HG02678 (cell line): ENCODE data around the gene BEST2.

Source experiments
- ATAC-seq: cut with Tn5 transposase; IDR thresholded peaks from one replicate; pipeline ENCODE4 v1.9.1; 2021; ENCODE audit warnings: mild to moderate bottlenecking, moderate library complexity; ENCODE audit not compliant: unreplicated experiment

The BEST2 gene

DNA sequence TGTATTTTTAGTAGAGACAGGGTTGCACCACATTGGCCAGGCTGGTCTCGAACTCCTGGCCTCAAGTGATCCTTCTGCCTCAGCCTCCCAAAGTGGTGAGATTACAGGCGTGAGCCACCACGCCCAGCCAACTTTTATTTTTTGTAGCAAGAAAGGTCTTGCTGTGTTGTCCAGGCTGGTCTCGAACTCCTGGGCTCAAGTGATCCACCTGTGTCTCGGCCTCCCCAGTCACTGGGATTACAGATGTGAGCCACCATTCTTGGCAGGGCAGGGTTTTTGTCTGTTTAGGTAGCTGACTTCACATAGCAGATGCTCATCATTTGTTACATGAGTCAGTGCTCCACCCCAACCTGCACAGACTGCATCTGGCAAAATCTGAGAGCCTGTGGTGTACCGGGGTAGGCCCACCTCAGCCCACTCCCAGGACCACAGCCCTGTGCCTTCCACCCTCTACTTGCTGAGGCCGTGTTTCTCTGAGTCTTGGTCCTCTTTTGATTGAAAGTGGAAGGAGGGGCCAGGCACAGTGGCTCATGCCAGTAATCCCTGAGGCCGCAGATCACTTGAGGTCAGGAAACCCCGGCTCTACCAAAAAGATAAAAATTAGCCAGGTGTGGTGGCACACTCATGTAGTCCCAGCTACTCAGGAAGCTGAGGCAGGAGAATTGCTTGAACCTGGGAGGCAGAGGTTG lies 23.7 kb upstream of the BEST2 start:
- no peak for ATAC-seq

DNA sequence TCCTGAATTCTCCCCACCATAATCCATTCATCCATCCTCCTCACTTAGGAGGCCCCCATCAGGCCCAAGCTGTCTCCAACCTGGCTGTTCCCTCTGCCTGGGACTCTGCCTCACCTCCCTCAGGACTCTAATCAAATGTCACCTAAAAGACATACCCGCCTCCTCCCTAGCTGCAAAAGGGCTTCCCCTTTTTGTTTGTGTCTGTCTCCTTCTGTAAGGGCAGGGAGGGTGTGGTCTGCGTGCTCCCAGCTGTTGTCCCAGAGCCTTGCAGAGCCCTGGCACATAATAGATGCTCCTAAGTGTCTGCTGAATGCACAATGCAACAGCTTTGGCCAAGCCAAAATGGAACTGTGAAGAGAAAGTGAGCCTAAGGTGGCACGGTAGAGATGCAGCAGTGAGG lies 21.5 kb upstream of the BEST2 start:
- ATAC-seq: no peak

DNA sequence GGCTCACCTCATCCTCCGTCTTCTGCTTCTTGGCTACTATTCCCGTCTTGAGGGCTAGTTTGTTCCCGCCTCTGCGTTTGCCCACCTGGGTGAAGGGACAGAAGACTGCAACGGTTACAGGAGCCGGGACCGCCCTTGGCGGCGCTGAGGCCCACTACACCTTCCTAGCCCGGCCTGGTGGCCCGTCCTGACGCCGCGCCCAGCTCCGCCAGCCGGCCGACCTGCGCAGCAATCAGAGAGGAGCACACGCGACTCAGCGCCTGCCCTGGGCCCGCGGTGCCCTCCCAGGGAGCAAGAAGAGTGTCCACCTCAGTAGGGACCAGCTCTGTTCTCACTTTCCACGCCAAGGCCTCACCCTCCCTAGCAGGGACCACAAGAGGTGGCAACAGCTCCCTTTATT lies 20.3 kb upstream of the BEST2 start:
- ATAC-seq: no peak

GRCh38 chr19:12733369-12734214 lies 18.0 kb upstream of the BEST2 start:
- ATAC-seq: no peak

DNA sequence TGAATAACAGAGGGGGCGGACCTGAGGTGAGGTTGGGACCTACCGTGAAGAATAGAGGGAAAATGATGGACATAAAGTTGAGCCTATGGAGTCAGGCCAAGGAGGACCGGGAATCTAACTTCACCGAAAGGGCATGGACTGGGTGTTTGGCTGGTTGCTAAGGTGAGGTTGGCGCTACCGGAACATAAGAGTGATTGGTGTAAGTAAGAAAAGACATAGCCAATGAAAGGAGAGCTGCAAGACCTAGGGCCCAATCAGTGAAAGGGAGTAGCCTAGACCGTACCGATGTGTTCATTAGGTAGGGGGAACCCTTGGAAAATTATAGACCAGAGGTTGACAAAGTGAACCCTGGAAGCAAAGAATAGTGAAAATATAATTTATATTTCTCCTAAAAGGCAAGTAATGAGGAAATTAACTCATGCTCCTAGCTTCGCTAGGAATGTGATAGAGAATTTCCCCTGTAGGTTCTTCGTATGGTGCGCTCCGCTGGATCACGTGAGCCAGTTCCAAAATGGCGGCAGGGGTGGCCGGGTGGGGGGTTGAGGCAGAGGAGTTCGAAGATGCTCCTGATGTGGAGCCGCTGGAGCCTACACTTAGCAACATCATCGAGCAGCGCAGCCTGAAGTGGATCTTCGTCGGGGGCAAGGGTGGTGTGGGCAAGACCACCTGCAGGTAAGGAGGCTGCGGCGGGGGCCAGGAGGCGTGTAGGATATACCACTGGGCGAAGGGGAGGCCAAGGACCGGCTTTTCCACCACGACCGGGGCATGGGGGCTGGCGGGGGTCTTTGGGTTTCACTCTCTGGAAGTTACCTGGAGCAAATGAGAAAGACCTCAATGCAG lies 14.4 kb upstream of the BEST2 start, which contains the start of gene GET3:
Gene GET3 (plus strand): TSS at position 503 of the 840 bp plus-strand sequence. CDS start 9 bp downstream, at position 512.
- ATAC-seq: peak; percentile 74

DNA sequence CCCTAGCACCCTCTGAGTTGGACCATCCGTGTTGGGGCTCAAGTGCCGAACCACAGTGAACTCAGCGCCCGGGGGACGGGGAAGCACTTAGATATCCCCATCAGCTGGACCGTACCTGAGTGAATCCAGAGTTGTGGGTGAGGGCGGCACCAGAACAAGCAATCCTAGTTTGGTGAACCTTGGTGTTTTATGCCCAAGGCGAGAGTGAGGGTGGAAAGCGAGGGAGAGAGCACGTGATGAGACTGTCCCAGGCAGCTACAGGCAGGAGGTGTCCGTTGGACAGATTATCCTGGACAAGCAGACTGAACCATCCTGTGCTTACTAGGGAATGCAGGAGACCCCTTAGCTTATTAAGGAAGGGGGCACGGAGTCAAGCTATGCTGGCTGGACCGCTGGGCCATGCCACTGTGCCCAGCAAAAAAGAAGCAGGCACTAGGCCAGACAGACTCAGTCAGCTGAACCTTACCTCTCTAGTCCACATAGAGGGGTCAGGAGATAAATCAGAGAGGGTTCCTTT lies 13.7 kb upstream of the BEST2 start:
- no peak for ATAC-seq

DNA sequence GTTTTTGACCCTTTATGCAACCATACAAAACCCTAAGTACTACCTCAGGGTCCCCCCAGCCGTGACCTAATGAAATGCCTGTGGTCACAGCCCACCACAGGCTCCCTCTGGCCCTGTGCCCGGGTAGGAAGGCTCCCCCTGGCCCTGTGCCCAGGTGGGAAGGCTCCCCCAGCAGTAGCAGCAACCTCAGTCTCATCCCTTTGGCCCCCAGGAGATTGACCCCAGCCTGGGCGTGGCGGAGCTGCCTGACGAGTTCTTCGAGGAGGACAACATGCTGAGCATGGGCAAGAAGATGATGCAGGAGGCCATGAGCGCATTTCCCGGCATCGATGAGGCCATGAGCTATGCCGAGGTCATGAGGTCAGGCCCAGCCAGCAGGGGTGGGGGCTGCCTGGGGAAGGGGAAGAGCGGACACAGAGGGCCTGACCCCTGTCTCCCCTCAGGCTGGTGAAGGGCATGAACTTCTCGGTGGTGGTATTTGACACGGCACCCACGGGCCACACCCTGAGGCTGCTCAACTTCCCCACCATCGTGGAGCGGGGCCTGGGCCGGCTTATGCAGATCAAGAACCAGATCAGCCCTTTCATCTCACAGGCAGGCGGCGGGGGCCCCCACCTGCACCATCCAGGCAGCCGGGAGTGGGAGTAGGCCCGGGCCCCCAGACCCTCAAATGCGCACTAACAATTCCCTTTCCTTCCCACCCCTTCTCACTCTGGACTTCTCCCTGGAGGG lies 6.3 kb upstream of the BEST2 start:
- ATAC-seq: no peak

GRCh38 chr19:12748489-12748888 lies 3.1 kb upstream of the BEST2 start:
- ATAC-seq: no peak

GRCh38 chr19:12749938-12750521 lies 1.6 kb upstream of the BEST2 start:
- ATAC-seq: no peak

GRCh38 chr19:12750851-12751250 lies 740 bp upstream of the BEST2 start:
- ATAC-seq: no peak

DNA sequence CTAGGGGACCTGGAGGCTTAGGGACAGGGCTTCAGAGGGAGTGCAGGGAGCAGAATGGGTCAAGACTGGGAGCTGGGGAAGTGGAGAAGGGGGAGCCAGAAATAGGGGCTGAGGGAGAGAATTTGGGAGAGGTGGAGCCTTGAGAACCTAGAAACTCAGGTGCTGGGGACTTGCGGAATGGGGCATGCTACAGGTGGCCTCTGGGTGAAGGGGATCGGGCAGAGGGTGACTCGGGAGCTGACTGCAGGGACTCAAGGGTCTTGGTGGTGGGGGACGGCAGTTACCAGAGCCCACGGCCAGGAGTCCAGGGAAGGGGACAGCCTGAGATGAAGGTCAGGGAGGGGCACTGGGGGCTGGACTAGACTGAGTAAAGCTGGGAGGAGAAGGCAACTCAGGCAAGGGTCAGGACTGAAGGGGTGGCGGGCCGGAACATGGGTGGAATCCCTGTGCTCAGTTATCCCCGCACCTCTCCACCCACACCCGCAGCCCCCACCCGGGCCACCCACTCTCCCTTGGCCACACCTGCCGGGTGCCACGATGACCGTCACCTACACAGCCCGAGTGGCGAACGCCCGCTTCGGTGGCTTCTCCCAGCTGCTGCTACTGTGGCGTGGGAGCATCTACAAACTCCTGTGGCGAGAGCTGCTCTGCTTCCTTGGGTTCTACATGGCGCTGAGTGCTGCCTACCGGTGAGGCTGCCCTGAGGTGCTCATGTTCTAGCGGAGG lies 628 bp downstream of the BEST2 start:
- no peak for ATAC-seq

GRCh38 chr19:12754465-12755196 lies 3.0 kb downstream of the BEST2 start:
- ATAC-seq: no peak

DNA sequence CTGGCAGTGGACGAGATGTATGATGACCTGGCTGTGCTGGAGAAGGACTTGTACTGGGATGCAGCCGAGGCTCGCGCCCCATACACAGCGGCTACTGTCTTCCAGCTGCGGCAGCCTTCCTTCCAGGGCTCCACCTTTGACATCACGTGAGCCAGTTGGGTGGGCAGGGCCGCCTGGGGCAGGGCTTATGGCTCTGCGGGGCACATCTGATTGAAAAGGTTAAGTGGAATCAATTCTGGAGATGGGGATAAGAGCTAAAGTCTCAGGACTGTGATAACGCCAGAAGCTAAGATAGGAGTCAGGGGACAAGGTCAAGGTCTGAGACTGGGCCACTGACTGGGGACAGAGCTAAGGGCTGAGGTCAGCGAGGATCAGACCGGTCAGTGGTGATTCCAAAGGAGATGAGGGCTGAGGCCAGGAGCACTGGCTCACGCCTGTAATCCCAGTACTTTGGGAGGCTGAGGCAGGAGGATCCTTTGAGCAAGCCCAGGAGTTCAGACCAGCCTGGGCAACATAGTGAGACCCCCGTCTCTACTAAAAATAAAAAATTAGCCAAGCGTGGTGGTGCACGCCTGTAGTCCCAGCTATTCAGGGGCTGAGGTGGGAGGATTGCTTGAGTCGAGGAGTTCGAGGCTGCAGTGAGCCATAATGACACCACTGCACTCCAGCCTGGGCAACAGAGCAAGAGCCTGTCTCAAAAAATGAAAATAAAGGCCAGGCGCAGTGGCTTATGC lies 4.7 kb downstream of the BEST2 start:
- ATAC-seq: no peak

GRCh38 chr19:12757544-12758274 lies 6.1 kb downstream of the BEST2 start:
- no peak for ATAC-seq

DNA sequence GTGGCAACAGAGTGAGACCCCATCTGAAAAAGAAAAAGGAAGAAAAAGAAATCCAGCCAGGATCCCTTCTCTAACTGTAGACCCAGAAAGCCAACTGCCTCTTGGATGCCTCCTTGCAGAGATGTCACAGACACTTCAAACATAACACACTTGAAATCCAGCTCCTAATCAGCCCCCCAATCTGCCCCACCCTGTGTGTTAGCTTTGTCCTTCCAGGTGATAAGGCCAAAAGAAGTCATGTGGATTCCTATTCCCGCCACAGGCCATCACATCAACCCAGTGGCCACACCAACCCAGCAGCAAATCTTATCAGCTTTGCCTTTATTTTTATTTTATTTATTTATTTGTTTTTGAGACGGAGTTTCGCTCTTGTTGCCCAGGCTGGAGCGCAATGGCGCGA lies 8.1 kb downstream of the BEST2 start:
- no peak for ATAC-seq

DNA sequence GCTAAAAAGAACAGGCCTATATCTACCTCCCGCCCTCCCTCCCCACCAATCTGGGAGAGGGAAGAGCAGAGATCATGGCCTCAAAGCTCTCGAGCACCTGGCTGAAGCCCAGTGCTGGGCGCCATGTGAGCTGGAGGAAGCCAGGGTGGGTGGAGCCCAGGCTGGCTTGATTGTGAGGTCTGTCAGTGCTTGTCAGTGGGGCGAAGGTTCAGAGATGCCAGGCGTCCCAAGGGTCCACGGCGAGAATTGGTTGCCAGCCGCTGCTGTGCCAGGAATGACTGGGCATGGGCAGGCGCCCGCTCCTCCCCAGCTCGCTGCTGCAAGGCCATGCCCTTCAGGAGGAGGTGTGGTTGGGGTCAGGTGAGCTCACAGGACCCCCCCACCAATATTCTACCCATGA lies 11.5 kb downstream of the BEST2 start:
- ATAC-seq: no peak

DNA sequence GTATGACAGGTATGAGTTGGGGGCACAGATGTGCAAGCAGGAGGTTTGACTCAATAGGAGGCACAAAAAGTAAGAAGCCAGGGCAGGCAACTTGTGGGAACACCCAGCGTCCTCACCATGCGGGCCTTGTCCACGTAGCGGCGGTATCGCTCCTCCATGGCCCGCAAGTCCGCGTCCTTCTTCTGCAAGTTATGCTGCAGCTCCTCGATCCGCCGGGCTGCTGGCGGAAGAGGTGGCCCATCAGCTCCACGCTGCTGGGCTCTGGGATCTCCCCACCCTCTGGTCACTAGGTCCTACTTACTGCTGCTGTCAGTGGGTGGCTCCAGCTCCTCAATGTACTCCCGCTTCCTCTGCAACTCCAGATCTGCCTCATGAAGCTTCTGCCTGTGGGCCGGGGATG lies 13.1 kb downstream of the BEST2 start:
- ATAC-seq: no peak
